Esophagus muscularis mucosa (tissue), 4 donors: ENCODE measurements around the gene CRHR1. TPM values are rescaled to one million over a fixed set of nuclear protein-coding genes. Genes with fewer than 3 reads are reported as not detected.
A peak's percentile ranks its signal among the peaks of the same experiment; 100 is the strongest.

ENCODE experiments used
- DNase-seq: peaks from one replicate; pipeline ENCODE4 v3.0.0-alpha.2; 2017; ENCODE audit errors: extremely low spot score
- H3K27ac ChIP-seq, 4 donors: fragments of 200-600 bp; sonication (generic); replicated peaks in 1 of 4; 1 replicate in 3 of 4; 2 replicates in 1 of 4; pipeline ENCODE4 v1.5.1; 2016 to 2019; ENCODE audit warnings: mild to moderate bottlenecking in 1 of 4
- H3K27me3 ChIP-seq, 4 donors: fragments of 200-600 bp; sonication (generic); one replicate each; pipeline versions ENCODE4 v1.5.1 to v1.6.0; 2016 to 2019
- H3K36me3 ChIP-seq, 4 donors: fragments of 200-600 bp; sonication (generic); one replicate each; pipeline ENCODE4 v1.5.1; 2016 to 2019
- H3K4me1 ChIP-seq, 4 donors: fragments of 200-600 bp; sonication (generic); one replicate each; pipeline ENCODE4 v1.5.1; 2016 to 2019
- H3K4me3 ChIP-seq, 4 donors: fragments of 200-600 bp; sonication (generic); 1 replicate in 2 of 4; 2 replicates in 2 of 4; pipeline ENCODE4 v1.5.1; 2016 to 2019; ENCODE audit warnings: mild to moderate bottlenecking in 4 of 4, moderate library complexity in 1 of 4
- H3K9me3 ChIP-seq, 4 donors: fragments of 200-600 bp; sonication (generic); 1 replicate in 3 of 4; 2 replicates in 1 of 4; pipeline ENCODE4 v1.5.1; 2016 to 2019
- CTCF ChIP-seq, 3 experiments: fragments of 200-600 bp in 2 of 3; fragments of 450-650 bp in 1 of 3; sonication (generic) in 2 of 3; IDR thresholded peaks; one replicate each; pipeline ENCODE4 v1.5.1; 2017 to 2019; ENCODE audit warnings: antibody characterized with exemption in 3 of 3, mild to moderate bottlenecking in 2 of 3, moderate library complexity in 1 of 3
- EP300 ChIP-seq: sonication (generic); formaldehyde crosslinking; IDR thresholded peaks from one replicate; pipeline ENCODE4 v1.6.1; 2017; ENCODE audit warnings: antibody characterized with exemption
- POLR2A ChIP-seq: fragments of 450-650 bp; IDR thresholded peaks from one replicate; pipeline ENCODE4 v1.6.1; 2017; ENCODE audit warnings: antibody characterized with exemption, moderate library complexity, mild to moderate bottlenecking, low read depth
- POLR2AphosphoS5 ChIP-seq, 2 donors: sonication (generic); formaldehyde crosslinking; IDR thresholded peaks; one replicate each; pipeline ENCODE4 v1.6.1; 2017; ENCODE audit warnings: antibody characterized with exemption in 2 of 2
- WGBS: methylation state at CpG from one replicate; pipeline ENCODE4 v1.1.5; 2018; 5-methylcytosine and 5-hydroxymethylcytosine counted together
- intact Hi-C: fragments of 100-400 bp; cut with DNase I; formaldehyde crosslinking; loops from one replicate; pipeline ENCODE4 v1.15.1; 2023
- total RNA-seq, 4 donors: library from RNA; depleted of rRNA; stranded (reverse); fragments of >200 nt; gene quantifications; one replicate each; pipeline versions ENCODE4 v1.1.0 to v1.2.1, GENCODE V29; 2016

The CRHR1 gene
- under 1 TPM in 2 of 4 donors, not detected in 2; 0.50 to 0.52 TPM for total RNA-seq

DNA sequence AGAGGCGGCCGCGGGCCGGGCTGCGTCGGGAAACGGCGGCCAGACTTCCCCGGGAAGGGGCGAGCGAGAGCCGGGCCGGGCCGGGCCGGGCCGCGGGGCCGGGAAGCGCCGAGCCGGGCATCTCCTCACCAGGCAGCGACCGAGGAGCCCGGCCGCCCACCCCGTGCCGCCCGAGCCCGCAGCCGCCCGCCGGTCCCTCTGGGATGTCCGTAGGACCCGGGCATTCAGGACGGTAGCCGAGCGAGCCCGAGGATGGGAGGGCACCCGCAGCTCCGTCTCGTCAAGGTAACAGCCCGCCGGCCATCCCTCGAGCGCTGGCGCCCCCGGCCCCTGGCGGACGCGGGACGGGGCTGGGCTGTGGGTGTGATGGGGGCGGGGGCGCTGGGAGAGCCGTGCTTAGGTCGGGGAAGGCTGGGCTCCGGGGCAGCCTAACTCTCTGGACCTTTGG lies at the start of gene CRHR1:
CRHR1 (plus strand) TSS at position 28 of the 448 bp plus-strand sequence; CDS start at position 253, 225 bp downstream.
- Histone ChIP-seq H3K4me3 (peak within 1 kb of the TSS; percentile 51 to 64 (median 53)), H3K36me3 (no peaks in the 10 kb centered on the region), H3K27me3 (peaks cover 0 to 93% (median 24%) of the 10 kb centered on the region in 4 donors), H3K27ac (no peak within 1 kb of the TSS), H3K9me3 (no peaks in the 10 kb centered on the region), H3K4me1 (peaks cover 21 to 28% (median 26%) of the 10 kb centered on the region in 4 donors)
- intact Hi-C loops = no loop called here
- WGBS = 2% methylated on average over 15 of the region's 56 CpGs
- TF ChIP-seq CTCF (IDR thresholded peaks at IDR 0.05) = no peak
- no peak for TF ChIP-seq POLR2A
- no peak for TF ChIP-seq EP300
- TF ChIP-seq POLR2AphosphoS5 (IDR thresholded peaks at IDR 0.05) = no peak
- no peak for DNase-seq

- 93% methylated on average over 3 of the region's 3 CpGs for WGBS
- Histone ChIP-seq H3K27ac (no peak overlapping the region), H3K4me1 (no peaks in the 10 kb centered on the region), H3K4me3 (no peak overlapping the region), H3K36me3 (no peaks in the 10 kb centered on the region), H3K27me3 (peaks cover 0 to 31% (median 0%) of the 10 kb centered on the region in 4 donors), H3K9me3 (peaks cover 0 to 27% (median 16%) of the 10 kb centered on the region in 4 donors)
- DNase-seq = no peak
- intact Hi-C loops = no loop called here
- TF ChIP-seq EP300 = no peak
- TF ChIP-seq POLR2A = no peak
- TF ChIP-seq CTCF (IDR thresholded peaks at IDR 0.05) = no peak
- no peak for TF ChIP-seq POLR2AphosphoS5 (IDR thresholded peaks at IDR 0.05)
Observed at GRCh38 chr17:45734598-45734997, 49.5 kb upstream of the CRHR1 start.

DNA sequence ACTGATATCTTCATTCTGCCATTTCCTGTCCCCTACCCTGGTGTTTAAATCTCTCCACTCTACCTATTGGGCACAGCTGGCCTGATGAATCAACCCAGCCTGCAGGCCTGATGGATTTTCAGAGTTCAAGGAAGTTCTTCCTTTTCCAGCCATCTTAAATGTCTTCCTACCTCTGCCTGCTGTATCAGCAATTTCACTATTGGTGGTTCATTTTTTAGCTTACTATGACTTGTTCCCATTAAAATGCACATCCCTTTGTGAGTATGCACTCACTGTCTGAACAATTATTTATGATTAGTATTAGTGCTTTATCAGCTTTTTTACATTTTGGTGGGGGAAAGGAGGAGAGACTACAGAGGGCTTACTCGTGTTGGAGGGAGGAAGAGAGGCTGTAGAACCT lies 48.6 kb upstream of the CRHR1 start:
- TF ChIP-seq CTCF (IDR thresholded peaks at IDR 0.05) (no peak), EP300 (no peak), POLR2AphosphoS5 (IDR thresholded peaks at IDR 0.05) (no peak), POLR2A (no peak)
- no peaks in the 10 kb centered on the region for H3K4me1 ChIP-seq
- H3K27ac ChIP-seq = no peak overlapping the region
- no peak for DNase-seq
- WGBS = 0% methylated on average over 1 of the region's 1 CpG
- peaks cover 0 to 40% (median 0%) of the 10 kb centered on the region in 4 donors for H3K27me3 ChIP-seq
- intact Hi-C loops = no loop called here
- H3K4me3 ChIP-seq = no peak overlapping the region
- H3K9me3 ChIP-seq = peaks cover 0 to 19% (median 14%) of the 10 kb centered on the region in 4 donors
- H3K36me3 ChIP-seq = no peaks in the 10 kb centered on the region

GRCh38 chr17:45739786-45740185 lies 44.3 kb upstream of the CRHR1 start:
- no peaks in the 10 kb centered on the region for H3K4me1 ChIP-seq
- no peaks in the 10 kb centered on the region for H3K36me3 ChIP-seq
- TF ChIP-seq POLR2A (no peak), POLR2AphosphoS5 (IDR thresholded peaks at IDR 0.05) (no peak), EP300 (no peak), CTCF (IDR thresholded peaks at IDR 0.05) (no peak)
- intact Hi-C loops = no loop called here
- no peak overlapping the region for H3K4me3 ChIP-seq
- WGBS = 95% methylated on average over 2 of the region's 2 CpGs
- no peak overlapping the region for H3K27ac ChIP-seq
- DNase-seq = no peak
- peaks cover 0 to 57% (median 0%) of the 10 kb centered on the region in 4 donors for H3K27me3 ChIP-seq
- H3K9me3 ChIP-seq = no peaks in the 10 kb centered on the region
